AG09309 (cell line): Measurements from ENCODE around the gene CDKN2B.

Source experiments
- DNase-seq: peaks from one replicate; pipeline ENCODE4 v3.0.0-alpha.2; 2010; ENCODE audit warnings: low read depth
- H3K4me3 ChIP-seq: 2 replicates; pipeline ENCODE4 v1.5.1; 2011; ENCODE audit warnings: mild to moderate bottlenecking, low read depth, low read length, moderate library complexity; ENCODE audit not compliant: control insufficient read depth
- CTCF ChIP-seq: IDR thresholded peaks from 2 replicates; pipeline ENCODE4 v1.5.1; 2011; ENCODE audit warnings: mild to moderate bottlenecking, low read depth, low read length, inconsistent platforms; ENCODE audit not compliant: insufficient read depth, control insufficient read depth; ENCODE audit errors: missing control alignments

The CDKN2B gene

DNA sequence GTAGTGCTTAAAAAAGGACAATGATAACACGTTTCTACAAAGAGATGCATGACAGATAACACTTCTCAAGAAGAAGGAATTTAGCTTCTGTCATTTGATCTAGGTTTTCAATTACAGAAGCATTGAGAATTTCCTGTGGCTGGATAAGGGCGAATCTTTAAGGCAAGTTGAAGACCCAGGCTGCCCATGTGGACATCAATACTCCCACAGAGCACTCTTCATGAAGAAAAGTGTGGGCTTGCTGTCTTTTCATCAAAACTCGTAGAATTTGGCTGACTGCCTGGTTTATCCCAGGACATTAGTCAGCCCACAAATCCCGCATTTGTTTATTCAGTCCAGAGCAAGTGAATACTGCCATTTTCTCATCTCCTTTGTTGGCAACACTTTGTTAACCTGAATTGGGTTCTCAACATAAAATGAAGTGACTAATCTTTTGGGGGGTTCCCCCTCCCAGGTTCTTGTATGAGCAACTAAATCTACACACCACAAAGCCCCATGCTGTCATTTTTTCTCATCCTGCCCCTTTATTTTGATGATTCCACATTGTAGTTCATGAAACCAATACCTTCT lies 43.4 kb upstream of the CDKN2B start:
- no peak overlapping the region for H3K4me3 ChIP-seq
- DNase-seq: peak; percentile 77
- no peak for TF ChIP-seq CTCF

DNA sequence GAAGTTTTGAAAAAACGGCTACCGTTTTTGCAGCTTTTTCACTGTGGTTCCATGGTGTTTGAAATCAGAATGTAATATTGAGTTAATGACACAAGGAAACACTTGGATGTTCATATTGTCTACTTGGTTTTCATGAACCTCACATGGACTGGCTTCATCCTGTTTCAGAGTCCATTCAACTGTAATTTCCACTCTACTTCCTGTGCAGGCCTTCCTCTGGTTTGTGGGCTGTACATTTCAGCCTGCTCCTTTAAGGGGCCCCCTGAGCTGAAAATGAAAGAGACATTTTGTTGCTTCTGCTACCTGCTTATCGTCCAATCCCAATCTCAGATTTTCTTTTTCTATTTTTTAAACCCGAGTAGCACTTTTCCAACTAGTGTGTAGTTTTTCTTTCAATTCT lies 41.8 kb upstream of the CDKN2B start:
- H3K4me3 ChIP-seq: no peak overlapping the region
- TF ChIP-seq CTCF: no peak
- DNase-seq: no peak

DNA sequence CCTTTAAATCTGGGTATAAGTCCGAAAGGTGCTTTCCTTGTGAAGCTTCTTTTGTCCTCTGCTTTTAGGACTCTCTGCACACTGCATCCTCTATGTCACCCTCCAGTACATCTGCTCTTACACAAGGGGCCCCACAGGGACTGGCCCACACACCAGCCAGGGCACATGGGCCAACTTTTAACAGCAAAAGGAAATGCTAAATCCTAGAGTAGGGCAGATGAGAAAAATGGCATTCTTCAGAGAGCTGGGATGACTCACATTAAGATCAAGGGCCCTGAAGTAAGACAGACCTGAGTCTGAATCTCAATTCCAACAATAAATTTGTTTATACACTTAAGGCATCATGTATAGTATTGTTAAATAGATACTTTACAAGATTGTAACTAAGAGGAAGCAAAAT lies 40.3 kb upstream of the CDKN2B start:
- H3K4me3 ChIP-seq: no peak overlapping the region
- no peak for DNase-seq
- no peak for TF ChIP-seq CTCF

GRCh38 chr9:22047596-22047995 lies 38.5 kb upstream of the CDKN2B start:
- DNase-seq: no peak
- TF ChIP-seq CTCF: no peak
- H3K4me3 ChIP-seq: no peak overlapping the region

GRCh38 chr9:22046243-22046885 lies 37.3 kb upstream of the CDKN2B start:
- no peak overlapping the region for H3K4me3 ChIP-seq
- DNase-seq: no peak
- TF ChIP-seq CTCF: no peak

- TF ChIP-seq CTCF: no peak
- DNase-seq: no peak
- no peak overlapping the region for H3K4me3 ChIP-seq
These were observed 36.3 kb upstream of the CDKN2B start for GRCh38 chr9:22045423-22045822.
